Measurements from ENCODE around the gene UXS1. TPM values are rescaled to one million over a fixed set of nuclear protein-coding genes. Genes with fewer than 3 reads are reported as not detected.

UXS1 gene
- total and polyA plus RNA-seq, 3 experiments from 2014 or later, result 47.2 to 76.1 (median 51.6) TPM

- Mint-ChIP-seq H3K27me3 (peaks cover 11 to 17% of the 10 kb centered on the region in 2 donors), H3K9me3 (no peaks in the 10 kb centered on the region), H3K4me3 (peak overlapping the region; percentile 37 to 88 (median 73)), H3K4me1 (peaks cover 14 to 32% (median 23%) of the 10 kb centered on the region in 3 donors), H3K27ac (peak overlapping the region in 2 of 8 donors; percentile 61 to 64), H3K36me3 (peaks cover 0 to 4% (median 0%) of the 10 kb centered on the region in 3 donors)
- POLR2A ChIA-PET, result interaction anchor here (1.1 kb wide), 1 partner anchor 273 kb away, joined by 4 read pairs; no protein-coding TSS in a partner anchor
- peak in 2 of 5 donors; percentile 18 to 35 for DNase-seq
- Histone ChIP-seq H3K27me3 (ENCODE audit: insufficient read depth, low read length, poor library complexity, severe bottlenecking) (no peaks in the 10 kb centered on the region), H3K27ac (ENCODE audit: low read depth, low read length) (no peak overlapping the region), H3K4me3 (ENCODE audit: low read length) (peak overlapping the region; percentile 27), H3K36me3 (ENCODE audit: insufficient read depth, low read length) (no peaks in the 10 kb centered on the region), H3K9me3 (ENCODE audit: low read length) (no peaks in the 10 kb centered on the region), H3K4me1 (ENCODE audit: insufficient read depth, low read length) (peaks cover 6% of the 10 kb centered on the region)
- CTCF ChIA-PET, result no interaction called here
These were observed 128.7 kb downstream of the UXS1 start for GRCh38 chr2:106065268-106065982.

- Mint-ChIP-seq H3K36me3 (peaks cover 0 to 4% (median 0%) of the 10 kb centered on the region in 3 donors), H3K27ac (peak overlapping the region in 2 of 8 donors; percentile 19 to 47), H3K9me3 (no peaks in the 10 kb centered on the region), H3K4me1 (peaks cover 33 to 49% (median 46%) of the 10 kb centered on the region in 3 donors), H3K27me3 (peaks cover 5 to 13% of the 10 kb centered on the region in 2 donors), H3K4me3 (no peak overlapping the region)
- Histone ChIP-seq H3K9me3 (ENCODE audit: low read length) (no peaks in the 10 kb centered on the region), H3K27ac (ENCODE audit: low read depth, low read length) (no peak overlapping the region), H3K36me3 (ENCODE audit: insufficient read depth, low read length) (no peaks in the 10 kb centered on the region), H3K4me3 (ENCODE audit: low read length) (no peak overlapping the region), H3K4me1 (ENCODE audit: insufficient read depth, low read length) (peaks cover 25% of the 10 kb centered on the region), H3K27me3 (ENCODE audit: insufficient read depth, low read length, poor library complexity, severe bottlenecking) (no peaks in the 10 kb centered on the region)
- POLR2A ChIA-PET, result no interaction called here
- no peak for DNase-seq
- CTCF ChIA-PET, result interaction anchor here (0.9 to 1.3 kb wide), 2 partner anchors 14 to 23 kb away, joined by 3 to 4 read pairs; no protein-coding TSS in a partner anchor
These were observed 130.9 kb downstream of the UXS1 start for GRCh38 chr2:106063181-106063580.

- H3K27me3 Mint-ChIP-seq, result peaks cover 5 to 11% of the 10 kb centered on the region in 2 donors
- no peak for DNase-seq
- Histone ChIP-seq H3K27me3 (ENCODE audit: insufficient read depth, low read length, poor library complexity, severe bottlenecking) (no peaks in the 10 kb centered on the region), H3K27ac (ENCODE audit: low read depth, low read length) (no peak overlapping the region), H3K4me3 (ENCODE audit: low read length) (no peak overlapping the region), H3K4me1 (ENCODE audit: insufficient read depth, low read length) (peaks cover 31% of the 10 kb centered on the region), H3K36me3 (ENCODE audit: insufficient read depth, low read length) (no peaks in the 10 kb centered on the region), H3K9me3 (ENCODE audit: low read length) (no peaks in the 10 kb centered on the region)
- POLR2A ChIA-PET, result interaction anchor here (1.0 kb wide), 1 partner anchor 31 kb away, joined by 3 read pairs; no protein-coding TSS in a partner anchor
- no peak overlapping the region for H3K4me3 Mint-ChIP-seq
- CTCF ChIA-PET, result interaction anchor here (0.6 to 1.3 kb wide), 3 partner anchors 13 to 486 kb away, joined by 3 to 4 read pairs (median 3); no protein-coding TSS in a partner anchor
- H3K36me3 Mint-ChIP-seq, result peaks cover 0 to 4% (median 0%) of the 10 kb centered on the region in 3 donors
- H3K4me1 Mint-ChIP-seq, result peaks cover 37 to 55% (median 51%) of the 10 kb centered on the region in 3 donors
- H3K9me3 Mint-ChIP-seq, result no peaks in the 10 kb centered on the region
- peak overlapping the region in 1 of 8 donors; percentile 64 for H3K27ac Mint-ChIP-seq
These were observed 131.5 kb downstream of the UXS1 start for GRCh38 chr2:106062627-106063026.

GRCh38 chr2:106061611-106062349 is 132.3 kb downstream of the UXS1 start:
- Histone ChIP-seq H3K27ac (ENCODE audit: low read depth, low read length) (no peak overlapping the region), H3K9me3 (ENCODE audit: low read length) (no peaks in the 10 kb centered on the region), H3K4me1 (ENCODE audit: insufficient read depth, low read length) (peaks cover 39% of the 10 kb centered on the region), H3K27me3 (ENCODE audit: insufficient read depth, low read length, poor library complexity, severe bottlenecking) (no peaks in the 10 kb centered on the region), H3K4me3 (ENCODE audit: low read length) (no peak overlapping the region), H3K36me3 (ENCODE audit: insufficient read depth, low read length) (no peaks in the 10 kb centered on the region)
- Mint-ChIP-seq H3K9me3 (no peaks in the 10 kb centered on the region), H3K4me3 (no peak overlapping the region), H3K27me3 (peaks cover 5 to 11% of the 10 kb centered on the region in 2 donors), H3K27ac (peak overlapping the region in 1 of 8 donors; percentile 75), H3K36me3 (peaks cover 0 to 4% (median 0%) of the 10 kb centered on the region in 3 donors), H3K4me1 (peaks cover 45 to 63% (median 60%) of the 10 kb centered on the region in 3 donors)
- POLR2A ChIA-PET, result interaction anchor here (1.0 kb wide), 1 partner anchor 31 kb away, joined by 3 read pairs; no protein-coding TSS in a partner anchor
- CTCF ChIA-PET, result interaction anchor here (0.6 to 1.5 kb wide), 4 partner anchors 12 to 485 kb away, joined by 3 to 4 read pairs (median 3); no protein-coding TSS in a partner anchor
- DNase-seq, result no peak

- Mint-ChIP-seq H3K4me1 (peaks cover 52 to 67% (median 65%) of the 10 kb centered on the region in 3 donors), H3K27me3 (peaks cover 0 to 2% of the 10 kb centered on the region in 2 donors), H3K27ac (peak overlapping the region in 7 of 8 donors; percentile 33 to 93 (median 91)), H3K9me3 (no peaks in the 10 kb centered on the region), H3K36me3 (no peaks in the 10 kb centered on the region), H3K4me3 (peak overlapping the region in 4 of 7 donors; percentile 9 to 70 (median 44))
- Histone ChIP-seq H3K4me3 (ENCODE audit: low read length) (no peak overlapping the region), H3K27ac (ENCODE audit: low read depth, low read length) (no peak overlapping the region), H3K4me1 (ENCODE audit: insufficient read depth, low read length) (peaks cover 55% of the 10 kb centered on the region), H3K27me3 (ENCODE audit: insufficient read depth, low read length, poor library complexity, severe bottlenecking) (no peaks in the 10 kb centered on the region), H3K36me3 (ENCODE audit: insufficient read depth, low read length) (no peaks in the 10 kb centered on the region), H3K9me3 (ENCODE audit: low read length) (no peaks in the 10 kb centered on the region)
- POLR2A ChIA-PET, result no interaction called here
- no peak for DNase-seq
- CTCF ChIA-PET, result interaction anchor here (0.9 to 1.2 kb wide), 2 partner anchors 25 to 39 kb away, joined by 3 to 4 read pairs; no protein-coding TSS in a partner anchor
These were observed 134.6 kb downstream of the UXS1 start for GRCh38 chr2:106059416-106060065.

GRCh38 chr2:106058469-106059137 is 135.5 kb downstream of the UXS1 start:
- peaks cover 64% of the 10 kb centered on the region for H3K4me1 ChIP-seq (ENCODE audit: insufficient read depth, low read length)
- POLR2A ChIA-PET, result interaction anchor here (1.0 kb wide), 1 partner anchor 36 kb away, joined by 5 read pairs; no protein-coding TSS in a partner anchor

GRCh38 chr2:106057206-106057605 is 136.9 kb downstream of the UXS1 start:
- Mint-ChIP-seq H3K4me3 (peak overlapping the region in 6 of 7 donors; percentile 48 to 74 (median 61)), H3K27ac (peak overlapping the region; percentile 8 to 93 (median 66)), H3K9me3 (no peaks in the 10 kb centered on the region), H3K27me3 (peaks cover 0 to 2% of the 10 kb centered on the region in 2 donors), H3K36me3 (no peaks in the 10 kb centered on the region), H3K4me1 (peaks cover 73 to 88% (median 86%) of the 10 kb centered on the region in 3 donors)
- Histone ChIP-seq H3K27ac (ENCODE audit: low read depth, low read length) (no peak overlapping the region), H3K4me3 (ENCODE audit: low read length) (no peak overlapping the region), H3K36me3 (ENCODE audit: insufficient read depth, low read length) (no peaks in the 10 kb centered on the region), H3K27me3 (ENCODE audit: insufficient read depth, low read length, poor library complexity, severe bottlenecking) (no peaks in the 10 kb centered on the region), H3K4me1 (ENCODE audit: insufficient read depth, low read length) (peaks cover 77% of the 10 kb centered on the region), H3K9me3 (ENCODE audit: low read length) (no peaks in the 10 kb centered on the region)
- peak in 4 of 5 donors; percentile 18 to 82 (median 41) for DNase-seq
- POLR2A ChIA-PET, result no interaction called here
- CTCF ChIA-PET, result interaction anchor here (1.4 kb wide), 1 partner anchor 22 kb away, joined by 3 read pairs; no protein-coding TSS in a partner anchor

More at GRCh38 chr2:106058469-106059137, 135.5 kb downstream of the UXS1 start:
- H3K9me3 ChIP-seq (ENCODE audit: low read length), result no peaks in the 10 kb centered on the region
- no peak overlapping the region for H3K27ac ChIP-seq (ENCODE audit: low read depth, low read length)
- H3K27me3 ChIP-seq (ENCODE audit: insufficient read depth, low read length, poor library complexity, severe bottlenecking), result no peaks in the 10 kb centered on the region
- DNase-seq, result no peak
- peak overlapping the region in 6 of 7 donors; percentile 34 to 70 (median 56) for H3K4me3 Mint-ChIP-seq
- H3K4me1 Mint-ChIP-seq, result peaks cover 60 to 74% (median 72%) of the 10 kb centered on the region in 3 donors
- peaks cover 0 to 2% of the 10 kb centered on the region in 2 donors for H3K27me3 Mint-ChIP-seq
- CTCF ChIA-PET, result interaction anchor here (0.9 to 1.2 kb wide), 2 partner anchors 26 to 40 kb away, joined by 3 to 4 read pairs; no protein-coding TSS in a partner anchor
- peak overlapping the region; percentile 33 to 93 (median 84) for H3K27ac Mint-ChIP-seq
- H3K9me3 Mint-ChIP-seq, result no peaks in the 10 kb centered on the region
- no peaks in the 10 kb centered on the region for H3K36me3 ChIP-seq (ENCODE audit: insufficient read depth, low read length)
- H3K36me3 Mint-ChIP-seq, result no peaks in the 10 kb centered on the region
- H3K4me3 ChIP-seq (ENCODE audit: low read length), result no peak overlapping the region
